Chondrocyte (in vitro differentiated cells): ENCODE results near the gene TBXA2R. TPM values are rescaled to one million over a fixed set of nuclear protein-coding genes. Genes with fewer than 3 reads are reported as not detected.

ENCODE experiments used
- DNase-seq: peaks from one replicate; pipeline ENCODE4 v3.0.0; 2021; ENCODE audit warnings: mixed read lengths, low spot score
- H3K27ac Mint-ChIP-seq: one replicate; pipeline ENCODE4 v1.8.0; 2021; ENCODE audit warnings: mild to moderate bottlenecking, moderate library complexity, mixed read lengths; ENCODE audit not compliant: unreplicated experiment
- H3K27me3 Mint-ChIP-seq: 2 replicates; pipeline ENCODE4 v1.8.0; 2021; ENCODE audit warnings: low read depth, mixed read lengths
- H3K36me3 Mint-ChIP-seq: 2 replicates; pipeline ENCODE4 v1.8.0; 2021; ENCODE audit warnings: low read depth, mixed read lengths
- H3K4me1 Mint-ChIP-seq: 2 replicates; pipeline ENCODE4 v1.8.0; 2021; ENCODE audit warnings: low read depth, mild to moderate bottlenecking, mixed read lengths
- H3K4me3 Mint-ChIP-seq: one replicate; pipeline ENCODE4 v1.8.0; 2021; ENCODE audit warnings: mild to moderate bottlenecking, moderate library complexity, mixed read lengths; ENCODE audit not compliant: unreplicated experiment
- H3K9me3 Mint-ChIP-seq: 2 replicates; pipeline ENCODE4 v1.8.0; 2021; ENCODE audit warnings: low read depth, mixed read lengths
- total RNA-seq: library from RNA; stranded (reverse); gene quantifications from 3 replicates; pipeline ENCODE4 v1.2.1, GENCODE V29; 2021
- TF ChIP-seq, protein P1 (sequence below): fragments of 200-600 bp; sonication (generic); IDR thresholded peaks from 2 replicates; pipeline ENCODE4 v1.5.0; 2021; ENCODE audit warnings: antibody characterized with exemption, mild to moderate bottlenecking, moderate library complexity

Gene TBXA2R
- total RNA-seq, 1 donor from 2014 or later: 5.8 TPM

DNA sequence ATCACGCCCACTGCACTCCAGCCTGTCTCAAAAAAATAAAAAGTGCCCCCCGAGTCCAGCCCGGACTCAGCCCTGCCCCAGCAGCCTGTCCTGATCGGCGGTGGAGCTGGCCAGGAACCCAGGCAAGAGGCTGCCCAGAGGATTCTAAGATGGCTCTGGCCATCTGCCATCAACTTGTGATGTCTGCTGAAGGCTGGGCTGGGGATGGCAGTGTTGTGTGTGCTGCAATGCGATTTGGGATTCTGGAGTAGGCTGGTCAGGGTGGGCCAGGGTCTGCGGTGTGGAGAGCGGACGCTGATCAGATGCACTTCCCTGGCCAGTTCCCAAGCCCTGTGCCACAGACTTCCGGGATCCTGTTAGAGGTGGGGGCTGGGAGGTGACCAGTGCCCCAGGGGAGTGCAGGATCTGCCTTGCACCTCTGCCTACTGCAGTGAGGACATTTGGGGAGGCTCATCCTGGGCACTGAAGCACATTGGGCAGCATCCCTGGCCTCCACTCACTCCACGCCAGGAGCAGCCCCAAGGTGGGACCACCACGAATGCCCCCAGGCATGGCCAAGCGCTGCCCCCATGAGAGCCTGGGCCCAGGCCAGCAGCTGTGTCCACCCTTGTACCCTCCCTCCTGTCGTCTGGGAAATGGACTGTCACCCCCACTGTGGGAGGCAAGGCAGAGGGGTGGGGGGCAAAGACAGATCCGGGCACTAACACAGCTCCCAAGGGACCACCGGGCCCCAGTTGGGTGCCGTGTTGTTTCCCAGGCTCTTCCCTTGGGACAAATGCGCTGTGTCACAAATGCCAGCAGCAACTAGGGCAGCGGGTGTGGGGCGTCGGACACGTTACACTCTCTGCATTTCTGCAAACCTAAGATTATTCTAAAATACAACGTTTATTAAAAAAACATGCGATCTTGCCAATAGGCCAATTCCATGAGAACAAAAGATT, 3.4 kb upstream of the TBXA2R start:
- peaks cover 33% of the 10 kb centered on the region for H3K4me1 Mint-ChIP-seq
- H3K27ac Mint-ChIP-seq: peak overlapping the region; percentile 45
- no peaks in the 10 kb centered on the region for H3K27me3 Mint-ChIP-seq
- TF ChIP-seq, protein P1, sequence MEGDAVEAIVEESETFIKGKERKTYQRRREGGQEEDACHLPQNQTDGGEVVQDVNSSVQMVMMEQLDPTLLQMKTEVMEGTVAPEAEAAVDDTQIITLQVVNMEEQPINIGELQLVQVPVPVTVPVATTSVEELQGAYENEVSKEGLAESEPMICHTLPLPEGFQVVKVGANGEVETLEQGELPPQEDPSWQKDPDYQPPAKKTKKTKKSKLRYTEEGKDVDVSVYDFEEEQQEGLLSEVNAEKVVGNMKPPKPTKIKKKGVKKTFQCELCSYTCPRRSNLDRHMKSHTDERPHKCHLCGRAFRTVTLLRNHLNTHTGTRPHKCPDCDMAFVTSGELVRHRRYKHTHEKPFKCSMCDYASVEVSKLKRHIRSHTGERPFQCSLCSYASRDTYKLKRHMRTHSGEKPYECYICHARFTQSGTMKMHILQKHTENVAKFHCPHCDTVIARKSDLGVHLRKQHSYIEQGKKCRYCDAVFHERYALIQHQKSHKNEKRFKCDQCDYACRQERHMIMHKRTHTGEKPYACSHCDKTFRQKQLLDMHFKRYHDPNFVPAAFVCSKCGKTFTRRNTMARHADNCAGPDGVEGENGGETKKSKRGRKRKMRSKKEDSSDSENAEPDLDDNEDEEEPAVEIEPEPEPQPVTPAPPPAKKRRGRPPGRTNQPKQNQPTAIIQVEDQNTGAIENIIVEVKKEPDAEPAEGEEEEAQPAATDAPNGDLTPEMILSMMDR: no peak
- no peaks in the 10 kb centered on the region for H3K9me3 Mint-ChIP-seq
- no peak for DNase-seq
- peaks cover 3% of the 10 kb centered on the region for H3K36me3 Mint-ChIP-seq
- H3K4me3 Mint-ChIP-seq: no peak overlapping the region

- TF ChIP-seq, protein P1: no peak
- peaks cover 3% of the 10 kb centered on the region for H3K36me3 Mint-ChIP-seq
- no peaks in the 10 kb centered on the region for H3K9me3 Mint-ChIP-seq
- H3K4me3 Mint-ChIP-seq: no peak overlapping the region
- H3K27ac Mint-ChIP-seq: no peak overlapping the region
- H3K4me1 Mint-ChIP-seq: peaks cover 33% of the 10 kb centered on the region
- DNase-seq: no peak
- no peaks in the 10 kb centered on the region for H3K27me3 Mint-ChIP-seq
These were observed 2.2 kb upstream of the TBXA2R start for GRCh38 chr19:3608750-3609322.

- no peak for DNase-seq
- no peaks in the 10 kb centered on the region for H3K27me3 Mint-ChIP-seq
- peaks cover 35% of the 10 kb centered on the region for H3K4me1 Mint-ChIP-seq
- no peaks in the 10 kb centered on the region for H3K9me3 Mint-ChIP-seq
- peak overlapping the region; percentile 67 for H3K4me3 Mint-ChIP-seq
- H3K36me3 Mint-ChIP-seq: peaks cover 3% of the 10 kb centered on the region
- H3K27ac Mint-ChIP-seq: peak overlapping the region; percentile 87
- TF ChIP-seq, protein P1: no peak
These were observed 1.5 kb upstream of the TBXA2R start for GRCh38 chr19:3608079-3608641.

DNA sequence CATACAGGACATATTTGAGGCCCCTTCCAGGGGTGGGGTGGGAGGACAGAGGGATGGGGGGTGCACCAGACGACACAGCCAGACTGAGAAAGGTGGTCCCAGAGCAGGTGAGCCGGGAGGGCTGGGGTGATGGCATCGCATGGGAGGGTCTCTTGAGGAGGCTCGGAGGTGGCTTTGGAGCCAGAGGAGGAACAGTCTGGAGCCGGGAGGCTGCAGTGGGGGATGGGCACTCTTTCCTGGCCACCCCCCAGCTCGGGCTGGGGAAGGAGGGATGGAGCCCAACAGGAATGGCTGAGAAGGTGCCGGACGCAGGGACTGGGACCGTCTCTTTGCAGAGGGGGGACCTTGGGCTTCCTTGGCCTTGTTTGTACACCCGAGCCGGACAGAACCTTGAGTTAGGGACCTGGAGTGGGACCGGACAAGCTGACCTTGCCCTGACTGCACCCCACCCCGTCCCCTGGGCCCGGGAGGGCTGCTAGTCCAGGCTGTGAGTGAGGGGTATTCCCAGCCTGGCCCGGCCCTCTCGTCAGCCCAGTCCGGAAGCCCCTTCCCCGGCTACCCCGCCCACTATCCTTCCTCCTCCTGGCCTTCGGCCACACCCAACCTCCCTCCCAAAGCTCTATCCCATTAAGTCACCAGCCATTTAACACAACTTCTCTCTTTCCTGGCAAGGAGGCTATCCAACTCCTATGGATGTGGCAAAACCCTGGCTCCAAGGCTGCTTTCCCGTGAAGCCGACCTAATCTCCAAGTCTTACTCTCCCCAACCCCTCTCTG, 816 bp upstream of the TBXA2R start:
- Mint-ChIP-seq H3K4me3 (peak overlapping the region; percentile 67), H3K9me3 (no peaks in the 10 kb centered on the region), H3K36me3 (peaks cover 3% of the 10 kb centered on the region), H3K4me1 (peaks cover 35% of the 10 kb centered on the region), H3K27me3 (no peaks in the 10 kb centered on the region), H3K27ac (peak overlapping the region; percentile 87)
- TF ChIP-seq, protein P1: no peak
- DNase-seq: no peak
